ENCODE results near the gene CCSER1. TPM values are rescaled to one million over a fixed set of nuclear protein-coding genes. Genes with fewer than 3 reads are reported as not detected.
"Not testable (repeated sequence)": the region's sequence is repeated elsewhere in the genome, so short reads cannot be mapped to it uniquely, and the experiment has no call there.

Gene CCSER1
- total RNA-seq, 1 donor from 2014 or later: 15.7 TPM

GRCh38 chr4:91170768-91171167 lies 1043.6 kb downstream of the CCSER1 start:
- no peaks in the 10 kb centered on the region for H3K36me3 Mint-ChIP-seq (ENCODE audit: unreplicated experiment)

GRCh38 chr4:91171217-91171616 lies 1044.0 kb downstream of the CCSER1 start:
- Mint-ChIP-seq H3K27ac (ENCODE audit: unreplicated experiment) (no peak overlapping the region), H3K4me1 (ENCODE audit: low read depth, unreplicated experiment) (no peaks in the 10 kb centered on the region), H3K4me3 (ENCODE audit: unreplicated experiment) (no peak overlapping the region), H3K36me3 (ENCODE audit: unreplicated experiment) (no peaks in the 10 kb centered on the region), H3K9me3 (ENCODE audit: unreplicated experiment) (no peaks in the 10 kb centered on the region), H3K27me3 (ENCODE audit: unreplicated experiment) (no peaks in the 10 kb centered on the region)
- TF ChIP-seq, protein P1, sequence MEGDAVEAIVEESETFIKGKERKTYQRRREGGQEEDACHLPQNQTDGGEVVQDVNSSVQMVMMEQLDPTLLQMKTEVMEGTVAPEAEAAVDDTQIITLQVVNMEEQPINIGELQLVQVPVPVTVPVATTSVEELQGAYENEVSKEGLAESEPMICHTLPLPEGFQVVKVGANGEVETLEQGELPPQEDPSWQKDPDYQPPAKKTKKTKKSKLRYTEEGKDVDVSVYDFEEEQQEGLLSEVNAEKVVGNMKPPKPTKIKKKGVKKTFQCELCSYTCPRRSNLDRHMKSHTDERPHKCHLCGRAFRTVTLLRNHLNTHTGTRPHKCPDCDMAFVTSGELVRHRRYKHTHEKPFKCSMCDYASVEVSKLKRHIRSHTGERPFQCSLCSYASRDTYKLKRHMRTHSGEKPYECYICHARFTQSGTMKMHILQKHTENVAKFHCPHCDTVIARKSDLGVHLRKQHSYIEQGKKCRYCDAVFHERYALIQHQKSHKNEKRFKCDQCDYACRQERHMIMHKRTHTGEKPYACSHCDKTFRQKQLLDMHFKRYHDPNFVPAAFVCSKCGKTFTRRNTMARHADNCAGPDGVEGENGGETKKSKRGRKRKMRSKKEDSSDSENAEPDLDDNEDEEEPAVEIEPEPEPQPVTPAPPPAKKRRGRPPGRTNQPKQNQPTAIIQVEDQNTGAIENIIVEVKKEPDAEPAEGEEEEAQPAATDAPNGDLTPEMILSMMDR (IDR thresholded peaks at IDR 0.05; ENCODE audit: partially characterized antibody, unreplicated experiment): no peak
- no peak for DNase-seq

More at GRCh38 chr4:91170768-91171167, 1043.6 kb downstream of the CCSER1 start:
- DNase-seq: no peak
- Mint-ChIP-seq H3K4me3 (ENCODE audit: unreplicated experiment) (no peak overlapping the region), H3K4me1 (ENCODE audit: low read depth, unreplicated experiment) (no peaks in the 10 kb centered on the region), H3K9me3 (ENCODE audit: unreplicated experiment) (no peaks in the 10 kb centered on the region), H3K27me3 (ENCODE audit: unreplicated experiment) (no peaks in the 10 kb centered on the region), H3K27ac (ENCODE audit: unreplicated experiment) (no peak overlapping the region)
- TF ChIP-seq, protein P1 (IDR thresholded peaks at IDR 0.05; ENCODE audit: partially characterized antibody, unreplicated experiment): no peak

GRCh38 chr4:91185061-91185460 lies 1057.9 kb downstream of the CCSER1 start:
- not testable (repeated sequence) for H3K27me3 Mint-ChIP-seq (ENCODE audit: unreplicated experiment); H3K36me3 Mint-ChIP-seq (ENCODE audit: unreplicated experiment); DNase-seq; H3K27ac Mint-ChIP-seq (ENCODE audit: unreplicated experiment); H3K9me3 Mint-ChIP-seq (ENCODE audit: unreplicated experiment); H3K4me1 Mint-ChIP-seq (ENCODE audit: low read depth, unreplicated experiment); H3K4me3 Mint-ChIP-seq (ENCODE audit: unreplicated experiment)

- no peaks in the 10 kb centered on the region for H3K27me3 Mint-ChIP-seq (ENCODE audit: unreplicated experiment)
- TF ChIP-seq, protein P1 (IDR thresholded peaks at IDR 0.05; ENCODE audit: partially characterized antibody, unreplicated experiment): no peak
- H3K9me3 Mint-ChIP-seq (ENCODE audit: unreplicated experiment): no peaks in the 10 kb centered on the region
- no peaks in the 10 kb centered on the region for H3K4me1 Mint-ChIP-seq (ENCODE audit: low read depth, unreplicated experiment)
- no peak overlapping the region for H3K27ac Mint-ChIP-seq (ENCODE audit: unreplicated experiment)
- no peak for DNase-seq
- no peaks in the 10 kb centered on the region for H3K36me3 Mint-ChIP-seq (ENCODE audit: unreplicated experiment)
- no peak overlapping the region for H3K4me3 Mint-ChIP-seq (ENCODE audit: unreplicated experiment)
Observed at GRCh38 chr4:91198951-91199350, 1071.8 kb downstream of the CCSER1 start.

DNA sequence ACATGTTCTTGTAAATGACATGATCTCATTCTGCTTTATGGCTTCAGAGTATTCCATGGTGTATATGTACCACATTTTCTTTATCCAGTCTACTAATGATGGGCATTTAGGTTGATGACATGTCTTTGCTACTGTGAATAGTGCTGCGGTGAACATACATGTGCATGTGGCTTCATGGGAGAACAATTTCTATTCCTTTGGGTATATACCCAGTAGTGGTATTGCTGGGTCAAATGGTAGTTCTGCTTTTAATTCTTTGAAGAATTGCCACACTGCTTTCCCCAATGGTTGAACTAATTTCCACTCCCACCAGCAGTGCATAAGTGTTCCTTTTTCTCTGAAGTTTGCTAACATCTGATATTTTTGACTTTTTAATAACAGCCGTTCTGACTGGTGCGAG lies 1080.3 kb downstream of the CCSER1 start:
- H3K4me3 Mint-ChIP-seq (ENCODE audit: unreplicated experiment): no peak overlapping the region
- no peak overlapping the region for H3K27ac Mint-ChIP-seq (ENCODE audit: unreplicated experiment)
- H3K27me3 Mint-ChIP-seq (ENCODE audit: unreplicated experiment): no peaks in the 10 kb centered on the region
- TF ChIP-seq, protein P1 (IDR thresholded peaks at IDR 0.05; ENCODE audit: partially characterized antibody, unreplicated experiment): no peak
- no peaks in the 10 kb centered on the region for H3K9me3 Mint-ChIP-seq (ENCODE audit: unreplicated experiment)
- no peak for DNase-seq
- H3K36me3 Mint-ChIP-seq (ENCODE audit: unreplicated experiment): no peaks in the 10 kb centered on the region
- no peaks in the 10 kb centered on the region for H3K4me1 Mint-ChIP-seq (ENCODE audit: low read depth, unreplicated experiment)

GRCh38 chr4:91212211-91212610 lies 1085.0 kb downstream of the CCSER1 start:
- H3K4me3 Mint-ChIP-seq (ENCODE audit: unreplicated experiment): no peak overlapping the region
- TF ChIP-seq, protein P1 (IDR thresholded peaks at IDR 0.05; ENCODE audit: partially characterized antibody, unreplicated experiment): no peak
- H3K27ac Mint-ChIP-seq (ENCODE audit: unreplicated experiment): no peak overlapping the region
- H3K36me3 Mint-ChIP-seq (ENCODE audit: unreplicated experiment): no peaks in the 10 kb centered on the region
- no peaks in the 10 kb centered on the region for H3K9me3 Mint-ChIP-seq (ENCODE audit: unreplicated experiment)
- no peak for DNase-seq
- peaks cover 2% of the 10 kb centered on the region for H3K27me3 Mint-ChIP-seq (ENCODE audit: unreplicated experiment)
- no peaks in the 10 kb centered on the region for H3K4me1 Mint-ChIP-seq (ENCODE audit: low read depth, unreplicated experiment)

DNA sequence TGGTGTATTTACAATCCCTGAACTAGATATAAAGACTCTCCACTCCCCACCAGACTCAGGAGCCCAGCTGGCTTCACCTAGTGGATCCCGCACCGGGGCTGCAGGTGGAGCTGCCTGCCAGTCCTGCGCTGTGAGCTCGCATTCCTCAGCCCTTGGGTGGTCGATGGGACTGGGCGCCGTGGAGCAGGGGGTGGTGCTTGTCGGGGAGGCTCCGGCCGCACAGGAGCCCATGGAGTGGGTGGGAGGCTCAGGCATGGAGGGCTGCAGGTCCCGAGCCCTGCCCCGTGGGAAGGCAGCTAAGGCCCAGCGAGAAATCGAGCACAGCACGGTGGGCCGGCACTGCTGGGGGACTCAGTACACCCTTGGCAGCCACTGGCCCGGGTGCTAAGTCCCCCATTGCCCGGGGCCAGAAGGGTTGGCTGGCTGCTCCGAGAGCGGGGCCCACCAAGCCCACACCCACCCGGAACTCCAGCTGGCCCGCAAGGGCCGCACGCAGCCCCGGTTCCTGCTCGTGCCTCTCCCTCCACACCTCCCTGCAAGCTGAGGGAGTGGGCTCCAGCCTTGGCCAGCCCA lies 1090.7 kb downstream of the CCSER1 start:
- not testable (repeated sequence) for H3K36me3 Mint-ChIP-seq (ENCODE audit: unreplicated experiment)

More for the DNA sequence above, 1090.7 kb downstream of the CCSER1 start:
- not testable (repeated sequence) for H3K4me3 Mint-ChIP-seq (ENCODE audit: unreplicated experiment); DNase-seq; H3K27me3 Mint-ChIP-seq (ENCODE audit: unreplicated experiment); H3K27ac Mint-ChIP-seq (ENCODE audit: unreplicated experiment); H3K4me1 Mint-ChIP-seq (ENCODE audit: low read depth, unreplicated experiment); H3K9me3 Mint-ChIP-seq (ENCODE audit: unreplicated experiment)
